ENCODE measurements around the gene OLFML2B.

DNA sequence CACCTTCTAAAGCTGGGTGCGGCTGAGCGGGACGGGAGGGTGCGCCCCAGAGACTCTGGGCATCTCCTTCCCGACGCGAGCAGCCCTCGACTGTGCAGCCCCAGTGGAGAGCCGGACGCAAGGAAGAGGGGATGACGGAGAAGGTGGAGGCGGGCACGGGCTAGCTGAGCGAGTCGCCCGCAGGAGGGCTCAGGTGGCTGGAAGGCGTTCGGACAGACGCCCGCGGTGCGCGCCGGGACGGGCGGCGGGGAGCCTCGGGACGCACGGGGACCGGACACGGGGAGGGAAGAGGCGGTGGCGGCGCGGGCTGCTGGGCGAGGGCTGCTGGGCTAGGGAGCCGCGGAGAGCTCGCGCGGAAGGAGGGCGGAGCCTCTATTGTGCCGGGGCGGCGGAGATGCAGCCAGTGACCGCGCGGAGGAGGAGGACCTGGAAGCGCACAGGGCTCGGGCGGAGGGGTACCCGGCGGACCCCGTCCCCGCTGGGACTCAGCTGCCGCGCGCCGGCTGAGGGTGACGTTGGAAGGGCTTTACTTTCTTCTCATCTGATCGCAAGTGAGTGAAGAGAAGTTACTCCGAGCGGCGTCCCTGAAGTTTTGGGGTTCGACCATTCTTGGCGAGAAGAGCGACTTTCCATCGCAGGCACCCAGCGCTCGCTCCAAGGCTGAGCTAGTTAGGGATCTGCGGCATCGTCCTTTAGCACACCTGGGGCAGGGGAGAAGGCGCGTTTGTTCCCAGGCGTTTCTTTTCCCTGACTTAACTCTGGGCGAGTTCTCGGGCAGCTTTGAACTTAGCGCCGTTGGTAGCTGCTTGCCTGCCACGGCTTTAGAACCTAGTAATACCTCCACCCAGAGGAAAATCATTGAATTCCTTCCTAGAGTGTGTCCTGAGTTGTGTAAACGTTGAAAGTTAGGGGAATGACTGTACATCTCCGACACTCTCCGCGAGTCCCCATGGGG, at the start of gene OLFML2B:
- TF ChIP-seq CTCF (IDR thresholded peaks at IDR 0.05) = peak in 3 of 5 experiments; percentile 32 to 42 (median 34)
- TF ChIP-seq POLR2A (IDR thresholded peaks at IDR 0.05) = peak; percentile 45 to 56
- TF ChIP-seq EP300 (IDR thresholded peaks at IDR 0.05) = peak in 1 of 2 donors; percentile 72
